ENCODE results near the gene HERC2. TPM values are rescaled to one million over a fixed set of nuclear protein-coding genes. Genes with fewer than 3 reads are reported as not detected.

HERC2 gene
- total and polyA plus RNA-seq, 9 of the 15 experiments (the other 6 are each of a cell fraction or from before 2014, with no cell fraction given): 10.6 to 84.0 (median 42.6) TPM

- no peak for TF ChIP-seq THRA (IDR thresholded peaks at IDR 0.05)
- no peak for TF ChIP-seq NKRF (IDR thresholded peaks at IDR 0.05; ENCODE audit: borderline replicate concordance)
- no peak for TF ChIP-seq E2F1 (CRISPR knock-in tag; IDR thresholded peaks at IDR 0.05)
- no peak for TF ChIP-seq ETV6 (IDR thresholded peaks at IDR 0.05; ENCODE audit: borderline replicate concordance in 1 of 2, low read depth in 2 of 2, low read length in 1 of 2)
- no peak for TF ChIP-seq ETV6 (CRISPR knock-in tag; IDR thresholded peaks at IDR 0.05; ENCODE audit: borderline replicate concordance)
- TF ChIP-seq MAX (CRISPR knock-in tag; IDR thresholded peaks at IDR 0.05): no peak
- TF ChIP-seq KDM2B (CRISPR knock-in tag; IDR thresholded peaks at IDR 0.05): no peak
- TF ChIP-seq DPF2 (IDR thresholded peaks at IDR 0.05): no peak
- no peak for TF ChIP-seq BDP1 (IDR thresholded peaks at IDR 0.05; ENCODE audit: insufficient read depth, insufficient read length)
- TF ChIP-seq ZNF780A (CRISPR knock-in tag; IDR thresholded peaks at IDR 0.05): no peak
- DNase-seq (ENCODE audit: extremely low read depth in 1 of 4, low spot score in 3 of 4): no peak
- no peaks in the 10 kb centered on the region for H3K36me3 ChIP-seq (ENCODE audit: control insufficient read depth, insufficient read depth, low read length)
- no peaks in the 10 kb centered on the region for H3K4me1 ChIP-seq (replicated peaks in 1 of 2; ENCODE audit: control insufficient read depth in 2 of 2, insufficient read depth in 2 of 2, low read length in 2 of 2)
- H2AFZ ChIP-seq (ENCODE audit: low read depth, low read length): no peak overlapping the region
- POLR2A ChIA-PET: interaction anchor here (0.7 kb wide), 1 partner anchor 121 kb away, joined by 3 read pairs; no protein-coding TSS in a partner anchor
- H3K9ac ChIP-seq (ENCODE audit: insufficient read depth in 1 of 2, low read depth in 2 of 2, low read length in 2 of 2): no peak overlapping the region
- peaks cover 10 to 29% of the 10 kb centered on the region in 2 experiments; a peak in 4 of 5 replicates for H3K27me3 ChIP-seq (ENCODE audit: control insufficient read depth in 2 of 2, insufficient read depth in 2 of 2, low read length in 2 of 2)
- BruUV-seq (replicated peaks): no TSS peak
- no peak overlapping the region for H3K4me3 ChIP-seq
- in situ Hi-C loops (cut with MboI): no loop called here
- no peaks in the 10 kb centered on the region for H4K20me1 ChIP-seq (replicated peaks; ENCODE audit: control insufficient read depth, insufficient read depth, low read length)
- CTCF ChIA-PET (ENCODE audit: low intra/inter-chr PET ratio): no interaction called here
- WGBS (ENCODE audit: insufficient coverage, low coverage, missing lambda C conversion rate): 0% methylated on average over 8 of the region's 8 CpGs
- ATAC-seq: peak; percentile 42; the same call in 1 of the 3 replicates
- no peaks in the 10 kb centered on the region for H3K79me2 ChIP-seq (ENCODE audit: control insufficient read depth, insufficient read depth, low read length)
- no peaks in the 10 kb centered on the region for H3K9me1 ChIP-seq (ENCODE audit: control insufficient read depth, insufficient read depth, low read length)
- intact Hi-C loops (cut with micrococcal nuclease): no loop called here
- H3K9me3 ChIP-seq (replicated peaks; ENCODE audit: control insufficient read depth, insufficient read depth, low read depth, low read length): no peaks in the 10 kb centered on the region; the same call in 1 of the 2 replicates
- no peak overlapping the region for H3K27ac ChIP-seq (ENCODE audit: extremely low read depth, low read depth, low read length)
- FAIRE-seq: no peak
- H3K4me2 ChIP-seq (ENCODE audit: insufficient read depth, low read length): no peak overlapping the region
Measured at GRCh38 chr15:28080386-28080785, 241.6 kb downstream of the HERC2 start.
